HG03095 (cell line): ENCODE measurements around the gene DDA1.
"Not testable (repeated sequence)": the region's sequence is repeated elsewhere in the genome, so short reads cannot be mapped to it uniquely, and the experiment has no call there.

Source experiments
- ATAC-seq: cut with Tn5 transposase; IDR thresholded peaks from one replicate; pipeline ENCODE4 v1.9.1; 2021; ENCODE audit warnings: moderate library complexity; ENCODE audit not compliant: unreplicated experiment

The DDA1 gene

GRCh38 chr19:17309198-17309964 is at the start of gene DDA1:
DDA1 (plus strand) TSS chr19:17309563; CDS start chr19:17309655, 92 bp downstream.
- ATAC-seq, result peak; percentile 53

DNA sequence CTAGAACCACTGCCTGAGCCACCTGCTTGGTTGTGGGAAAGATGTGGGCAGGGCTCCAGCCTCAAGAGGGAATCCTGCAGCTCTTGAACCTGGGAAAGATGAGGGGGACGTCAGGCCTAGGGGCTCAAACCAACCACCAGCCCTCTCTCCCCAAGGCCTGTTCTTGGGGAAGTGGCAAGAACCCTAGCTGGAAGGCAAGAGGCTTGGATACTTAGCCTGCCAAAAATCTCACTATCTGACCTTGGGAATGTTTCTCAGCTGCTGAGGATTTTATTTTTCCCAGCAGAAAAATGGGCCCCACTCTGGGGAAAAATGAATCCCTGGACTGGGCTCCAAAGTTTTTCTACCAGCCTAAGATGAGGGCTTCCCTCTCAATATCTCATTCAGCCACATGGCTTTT is 49.4 kb upstream of the DDA1 start:
- ATAC-seq, result no peak

- ATAC-seq, result peak; percentile 69
Observed at GRCh38 chr19:17260842-17261325, 48.5 kb upstream of the DDA1 start.

DNA sequence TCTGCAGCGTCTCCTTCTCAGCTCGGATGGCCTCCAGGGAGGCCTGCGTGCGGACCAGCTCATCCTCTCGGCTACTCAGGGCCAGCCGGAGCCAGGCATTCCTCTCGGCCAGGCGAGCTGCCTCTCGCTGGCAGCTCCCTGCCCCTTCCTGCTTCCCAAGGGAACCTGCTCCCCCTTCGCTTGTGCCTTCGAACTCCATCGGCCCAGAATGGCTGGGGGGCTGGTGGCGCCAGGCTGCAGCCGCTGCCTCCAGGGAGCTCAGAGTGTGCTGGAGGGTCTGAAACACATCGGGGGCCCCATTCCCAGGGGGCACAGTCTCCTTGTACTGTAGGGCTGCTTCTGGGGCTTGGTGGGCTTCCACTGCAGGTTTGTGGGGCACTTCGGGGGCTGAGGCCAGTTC is 46.8 kb upstream of the DDA1 start:
- no peak for ATAC-seq

GRCh38 chr19:17263712-17264640 is 45.4 kb upstream of the DDA1 start:
- ATAC-seq, result no peak

DNA sequence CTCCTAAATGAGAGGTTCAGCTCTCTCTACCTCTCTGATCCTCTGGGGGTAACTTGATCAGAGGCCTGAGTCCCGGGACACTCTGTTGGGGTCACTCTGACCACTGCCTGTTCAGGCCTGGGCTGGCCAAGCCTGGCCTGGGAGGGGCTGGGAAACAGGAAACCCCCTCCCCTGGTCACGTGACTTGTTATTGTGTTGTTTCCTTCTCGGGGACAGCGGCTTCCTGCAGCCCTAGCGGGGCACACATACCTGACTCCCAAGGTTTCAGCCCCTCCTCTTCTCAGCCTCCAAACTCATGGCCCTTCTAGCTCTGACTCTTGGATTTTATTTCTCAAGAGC is 44.8 kb upstream of the DDA1 start, which contains the start of gene USHBP1:
USHBP1 (minus strand) TSS at position 105 of the 339 bp plus-strand sequence. CDS start 446 bp downstream, outside the sequence.
- no peak for ATAC-seq

- no peak for ATAC-seq
Observed at GRCh38 chr19:17266026-17266425, 43.3 kb upstream of the DDA1 start.

- peak; percentile 11 for ATAC-seq
Observed at GRCh38 chr19:17266589-17266974, 42.8 kb upstream of the DDA1 start.

DNA sequence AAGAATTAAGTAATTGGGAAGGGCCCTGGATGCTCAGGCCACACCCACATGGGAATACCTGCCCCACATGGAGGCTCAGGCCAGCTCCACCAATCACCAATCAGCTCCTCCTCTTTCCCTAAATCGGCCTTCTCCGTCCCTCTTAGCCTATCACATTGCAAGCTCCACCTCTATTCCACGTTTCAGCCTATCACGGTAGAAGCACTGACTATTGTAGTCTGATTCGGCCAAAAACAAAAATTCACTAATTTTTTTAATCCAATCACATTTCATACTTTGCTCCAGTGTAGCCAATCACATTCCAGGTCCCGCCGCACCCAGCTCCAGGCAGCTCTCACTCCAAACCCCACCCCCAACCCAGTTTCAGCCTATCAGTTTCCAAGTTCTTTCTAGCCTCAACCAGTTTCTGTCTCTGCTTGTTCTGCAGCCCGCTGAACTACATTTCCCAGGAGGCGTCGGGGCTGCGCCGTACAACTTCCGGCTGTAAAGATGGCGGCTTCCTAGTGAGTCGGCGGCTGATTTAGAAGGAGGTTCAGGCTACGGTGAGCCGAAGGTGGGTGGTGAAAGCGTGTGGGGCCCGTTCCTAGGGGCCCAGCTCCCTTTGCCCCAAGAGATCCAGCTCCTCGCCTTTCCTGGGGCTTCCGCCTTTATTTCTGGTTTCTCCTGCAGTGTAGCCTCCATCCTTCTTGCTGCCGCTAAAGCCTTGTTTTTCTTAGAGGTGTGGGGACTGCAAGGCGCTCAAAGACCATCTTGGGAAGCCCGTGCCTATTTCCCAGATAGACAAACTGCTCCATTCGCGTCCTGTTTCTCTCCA is 42.2 kb upstream of the DDA1 start, which contains the start of gene BABAM1:
BABAM1 (plus strand) TSS at position 469 of the 814 bp plus-strand sequence. CDS start 1,364 bp downstream, outside the sequence.
- ATAC-seq, result peak; percentile 85

DNA sequence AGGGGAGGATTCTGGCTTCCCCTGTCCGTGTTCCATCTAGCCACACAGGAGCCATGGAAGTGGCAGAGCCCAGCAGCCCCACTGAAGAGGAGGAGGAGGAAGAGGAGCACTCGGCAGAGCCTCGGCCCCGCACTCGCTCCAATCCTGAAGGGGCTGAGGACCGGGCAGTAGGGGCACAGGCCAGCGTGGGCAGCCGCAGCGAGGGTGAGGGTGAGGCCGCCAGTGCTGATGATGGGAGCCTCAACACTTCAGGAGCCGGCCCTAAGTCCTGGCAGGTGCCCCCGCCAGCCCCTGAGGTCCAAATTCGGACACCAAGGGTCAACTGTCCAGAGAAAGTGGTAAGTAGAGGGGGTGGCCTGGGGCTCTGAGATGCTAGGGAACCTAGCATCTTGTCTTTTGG is 40.6 kb upstream of the DDA1 start:
- ATAC-seq, result no peak

GRCh38 chr19:17274892-17275291 is 34.5 kb upstream of the DDA1 start:
- ATAC-seq, result not testable (repeated sequence)

GRCh38 chr19:17275441-17276175 is 33.8 kb upstream of the DDA1 start:
- no peak for ATAC-seq

GRCh38 chr19:17279436-17279835 is 29.9 kb upstream of the DDA1 start:
- ATAC-seq, result no peak

DNA sequence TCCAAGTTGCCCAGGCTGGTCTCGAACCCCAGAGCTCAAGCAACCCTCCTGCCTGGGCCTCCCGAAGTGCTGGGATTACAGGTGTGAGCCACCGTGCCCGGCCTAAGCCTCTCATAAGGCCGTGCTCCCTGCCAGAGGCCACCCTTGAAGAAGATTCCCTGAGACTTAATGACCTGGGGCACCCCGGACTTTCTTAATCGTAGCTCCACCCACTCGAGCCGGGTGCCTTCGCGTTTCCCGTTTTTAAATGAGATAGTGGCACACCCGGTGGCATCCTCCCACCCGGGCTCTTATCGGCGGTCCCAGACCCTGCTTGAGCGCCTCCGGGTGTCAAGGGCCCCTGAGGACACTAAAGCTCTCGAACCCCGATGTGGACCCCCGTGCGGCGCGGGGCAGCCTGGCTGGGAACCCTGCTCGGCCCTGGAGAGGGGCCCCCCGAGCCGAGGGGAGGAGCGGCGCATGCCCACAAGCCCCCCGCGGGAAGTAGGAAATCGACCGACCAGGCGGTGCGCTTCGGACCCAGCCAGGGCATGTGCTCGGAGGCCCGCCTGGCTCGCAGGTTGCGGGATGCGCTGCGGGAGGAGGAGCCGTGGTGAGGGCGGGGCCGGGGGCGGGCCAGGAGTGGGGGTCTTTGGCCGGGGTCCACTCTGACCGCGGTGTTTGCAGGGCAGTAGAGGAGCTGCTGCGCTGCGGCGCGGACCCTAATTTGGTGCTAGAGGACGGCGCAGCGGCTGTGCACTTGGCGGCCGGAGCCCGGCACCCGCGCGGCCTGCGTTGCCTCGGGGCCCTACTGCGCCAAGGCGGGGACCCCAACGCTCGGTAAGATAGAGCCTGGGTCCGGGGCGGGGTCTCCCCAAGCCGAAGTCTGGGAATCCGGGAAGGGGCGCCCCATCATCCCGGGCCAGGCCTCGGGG is 27.7 kb upstream of the DDA1 start, which contains the start of gene ANKLE1:
ANKLE1 (plus strand) TSS at position 511 of the 914 bp plus-strand sequence; CDS start at position 531, 20 bp downstream.
- no peak for ATAC-seq

- peak; percentile 51 for ATAC-seq
Observed at GRCh38 chr19:17282488-17283125, 26.8 kb upstream of the DDA1 start.

DNA sequence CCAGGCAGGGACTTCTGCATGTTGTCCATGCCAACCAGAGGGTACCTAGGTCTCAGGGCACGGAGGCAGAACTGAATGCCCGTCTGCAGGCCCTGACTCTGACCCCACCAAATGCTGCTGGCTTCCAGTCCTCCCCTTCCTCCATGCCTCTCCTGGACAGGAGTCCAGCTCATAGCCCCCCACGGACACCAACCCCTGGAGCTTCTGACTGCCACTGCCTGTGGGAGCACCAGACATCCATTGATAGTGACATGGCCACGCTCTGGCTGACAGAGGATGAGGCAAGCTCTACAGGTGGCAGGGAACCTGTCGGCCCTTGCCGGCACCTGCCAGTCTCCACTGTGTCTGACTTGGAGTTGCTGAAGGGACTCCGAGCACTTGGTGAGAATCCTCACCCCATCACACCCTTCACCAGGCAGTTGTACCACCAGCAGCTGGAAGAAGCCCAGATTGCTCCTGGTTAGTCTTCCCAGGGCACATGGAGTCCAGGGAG is 25.8 kb upstream of the DDA1 start:
- no peak for ATAC-seq

GRCh38 chr19:17285415-17286135 is 23.8 kb upstream of the DDA1 start:
- ATAC-seq, result no peak

DNA sequence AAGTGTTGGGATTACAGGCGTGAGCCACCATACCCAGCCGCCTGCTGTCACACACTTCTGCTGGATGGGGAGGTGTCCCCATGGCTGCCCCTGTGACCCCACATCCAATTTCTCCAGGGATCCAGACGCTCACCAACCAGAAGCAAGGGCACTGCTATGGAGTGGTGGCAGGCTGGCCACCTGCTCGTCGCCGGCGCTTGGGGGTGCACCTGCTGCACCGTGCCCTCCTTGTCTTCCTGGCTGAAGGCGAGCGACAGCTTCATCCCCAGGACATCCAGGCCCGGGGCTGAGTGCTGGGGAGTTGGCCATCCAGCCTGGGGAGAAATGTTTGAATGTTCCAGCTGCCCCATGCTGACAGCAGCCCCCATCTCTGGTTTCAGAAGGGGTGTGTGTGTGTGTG is 23.1 kb upstream of the DDA1 start:
- no peak for ATAC-seq
